SHP77 treated with DMSO at 0.1 percent for 48 hours (cell line): Measurements from ENCODE around the gene NEUROG1.

Experiments used
- DNase-seq: peaks from one replicate; lab custom pipeline; 2025; lab: John Stamatoyannopoulos, UW

NEUROG1 gene

DNA sequence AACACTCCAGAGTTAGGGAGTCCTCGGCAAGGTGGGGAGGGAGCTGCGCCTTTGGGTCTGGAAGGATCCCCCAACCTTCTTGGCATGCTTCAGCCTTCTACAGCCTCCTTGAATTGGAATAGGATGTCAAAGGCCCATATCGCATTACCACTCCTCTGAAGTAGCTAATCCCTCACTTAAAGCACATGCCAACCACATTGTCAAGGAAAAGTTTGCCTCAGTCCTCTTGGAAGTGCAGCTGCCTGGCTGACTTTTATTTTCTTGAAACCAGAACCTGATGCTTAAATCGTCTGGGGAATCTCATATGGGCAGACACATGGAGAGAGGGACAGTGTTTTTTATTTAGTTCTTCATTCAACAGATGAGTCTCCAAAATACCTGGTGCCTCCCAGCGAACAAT, 28.6 kb upstream of the NEUROG1 start:
- DNase-seq: no peak

GRCh38 chr5:135561266-135561665, 25.5 kb upstream of the NEUROG1 start:
- DNase-seq: no peak

DNA sequence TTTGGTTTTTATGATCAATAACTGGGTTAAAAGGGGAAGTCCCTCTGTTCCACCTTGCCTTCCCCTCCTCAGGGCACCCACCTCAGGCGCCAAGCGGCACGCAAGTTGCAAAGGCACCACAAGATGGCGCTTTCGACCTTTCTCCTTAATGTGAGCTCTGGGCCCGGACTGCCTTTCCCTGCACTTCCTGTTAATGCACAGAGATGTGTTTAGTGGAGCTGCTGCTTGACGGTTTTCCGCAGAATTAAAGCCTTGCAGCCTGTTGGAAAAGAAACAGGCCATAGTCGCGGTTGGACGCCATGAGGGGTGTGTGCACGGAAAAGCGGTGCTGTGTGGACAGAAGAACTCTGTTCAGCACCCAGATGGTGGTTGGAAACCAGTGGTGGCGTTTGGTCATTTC, 25.1 kb upstream of the NEUROG1 start:
- peak; percentile 25 for DNase-seq

- no peak for DNase-seq
Observed at GRCh38 chr5:135559354-135559753, 23.6 kb upstream of the NEUROG1 start.

- no peak for DNase-seq
Observed at GRCh38 chr5:135557076-135557838, 21.5 kb upstream of the NEUROG1 start.

DNA sequence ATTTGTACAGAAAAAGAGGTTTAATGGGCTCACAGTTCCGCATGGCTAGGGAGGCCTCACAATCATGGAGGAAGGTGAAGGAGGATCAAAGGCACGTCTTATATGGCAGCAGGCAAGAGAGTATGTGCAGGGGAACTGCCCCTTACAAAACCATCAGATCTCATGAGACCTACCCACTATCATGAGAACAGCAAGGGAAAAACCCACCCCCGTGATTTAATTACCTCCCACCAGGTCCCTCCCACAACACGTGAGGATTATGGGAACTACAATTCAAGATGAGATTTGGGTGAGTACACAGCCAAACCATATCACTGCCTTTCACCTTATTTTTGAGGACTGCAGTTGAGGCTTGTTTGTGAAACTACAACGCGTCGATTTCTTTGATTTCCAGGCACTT, 20.9 kb upstream of the NEUROG1 start:
- DNase-seq: no peak

GRCh38 chr5:135555530-135555929, 19.8 kb upstream of the NEUROG1 start:
- no peak for DNase-seq

- peak; percentile 8 for DNase-seq
Observed at GRCh38 chr5:135553688-135554462, 18.1 kb upstream of the NEUROG1 start.

DNA sequence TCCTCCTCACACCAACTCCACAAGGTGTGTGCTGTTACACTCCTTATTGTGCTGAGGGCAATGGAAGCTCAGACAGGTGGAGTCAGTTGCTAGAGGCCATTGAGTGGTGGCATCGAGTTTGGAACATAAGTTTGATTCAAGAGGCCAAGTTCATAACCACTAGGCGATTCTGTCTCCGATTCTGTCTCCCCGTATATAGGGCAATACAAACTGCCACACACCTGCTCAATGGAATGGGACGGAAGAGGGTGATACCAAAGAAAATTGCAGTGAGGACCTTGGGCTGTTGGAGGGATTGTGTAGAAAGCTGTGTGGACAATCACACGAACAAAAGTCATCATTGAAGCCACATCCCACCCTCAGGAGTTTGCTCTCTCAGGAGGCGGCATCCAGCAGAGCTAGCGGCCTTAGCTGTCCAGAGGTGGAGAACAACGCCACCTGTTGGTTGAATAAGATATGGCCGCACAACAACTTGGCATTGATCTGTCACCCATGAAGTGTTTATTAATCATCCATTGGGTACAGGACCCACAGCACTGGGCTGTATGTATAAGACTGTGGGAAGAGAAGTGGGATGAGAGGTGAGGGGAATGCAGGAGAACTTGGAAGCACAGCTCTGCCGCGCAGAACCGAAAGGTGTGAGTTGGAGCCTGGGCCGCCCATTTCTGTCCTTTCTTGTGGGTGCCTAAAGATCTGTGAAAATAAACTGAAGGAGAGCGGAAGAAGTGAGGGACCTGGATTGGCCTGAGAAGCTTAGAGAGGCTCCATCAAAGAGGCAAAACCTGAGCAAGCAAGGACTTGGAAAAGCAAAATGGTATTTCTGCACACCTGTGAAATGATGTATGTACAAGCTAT, 16.1 kb upstream of the NEUROG1 start:
- DNase-seq: peak; percentile 36

DNA sequence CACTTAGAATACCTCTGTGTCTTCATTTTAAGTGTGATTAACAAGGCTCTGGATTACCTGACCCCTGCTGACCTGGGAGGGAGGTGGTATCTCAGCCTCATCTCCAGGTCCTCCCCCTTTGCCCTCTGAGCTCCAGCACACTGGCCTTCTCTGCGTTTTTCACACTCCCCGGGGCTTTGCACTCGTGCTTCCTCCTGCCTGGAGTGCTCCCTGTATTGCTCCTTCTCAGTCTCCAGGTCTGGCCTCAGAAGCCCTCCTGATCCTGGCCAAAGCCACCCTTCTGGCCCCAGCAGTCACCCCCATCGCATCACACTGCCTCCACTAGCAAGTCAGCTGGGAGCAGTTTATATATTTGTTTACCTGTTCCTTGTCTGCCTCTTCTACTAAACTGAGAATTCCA, 13.6 kb upstream of the NEUROG1 start:
- DNase-seq: no peak

DNA sequence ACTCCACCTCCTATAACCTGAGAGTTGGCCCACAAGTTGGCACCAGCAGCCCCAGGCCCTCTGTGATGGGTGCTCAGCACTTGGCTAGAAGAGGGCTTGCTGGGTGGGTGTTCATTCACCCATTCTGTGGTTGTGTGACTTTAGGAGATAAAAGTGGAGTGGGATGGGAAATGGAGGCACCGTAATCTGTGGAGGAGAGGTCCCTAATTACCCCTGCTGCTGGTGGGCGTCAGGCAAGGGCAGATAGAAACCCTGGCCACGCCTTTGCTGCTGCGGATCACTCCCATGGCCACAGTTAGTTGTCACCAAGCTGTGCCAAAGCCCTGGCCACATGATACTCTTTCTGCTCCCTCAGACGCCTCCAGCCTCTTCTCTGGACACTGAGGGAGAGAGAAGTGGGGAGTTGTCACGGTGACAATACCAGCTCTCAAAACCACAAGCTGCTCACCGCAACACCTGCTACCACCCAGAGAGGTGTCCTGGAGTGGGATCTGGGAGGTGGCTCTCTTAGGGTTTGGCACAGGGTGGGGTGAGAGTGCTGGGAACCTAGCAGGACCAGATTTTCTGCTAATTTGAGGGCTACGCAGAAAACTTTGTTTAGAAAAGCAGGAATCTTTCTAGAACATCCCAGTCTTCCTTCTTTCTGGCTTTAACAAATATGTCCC, 12.0 kb upstream of the NEUROG1 start:
- DNase-seq: no peak

- DNase-seq: no peak
Observed at GRCh38 chr5:135546912-135547311, 11.1 kb upstream of the NEUROG1 start.

DNA sequence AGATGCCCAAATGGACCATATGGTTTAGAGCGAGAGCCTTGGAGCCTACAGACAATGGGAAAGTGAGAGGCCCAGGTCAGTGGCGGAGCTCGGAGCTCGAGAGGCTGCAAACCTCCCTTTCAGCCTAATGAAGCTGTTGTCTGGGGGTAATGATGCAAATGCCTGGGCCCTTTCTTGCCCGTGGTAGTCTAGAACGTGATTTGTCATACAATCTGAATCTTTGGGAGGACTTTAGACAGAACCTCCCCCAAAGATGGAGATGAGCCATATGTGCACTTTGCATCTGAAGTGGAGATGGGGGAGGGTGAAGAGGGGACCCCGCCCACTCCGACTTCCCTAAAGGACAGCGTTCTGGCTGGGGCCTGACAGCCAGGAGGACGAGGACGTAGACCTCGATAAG, 10.3 kb upstream of the NEUROG1 start:
- no peak for DNase-seq

GRCh38 chr5:135545099-135545498, 9.3 kb upstream of the NEUROG1 start:
- no peak for DNase-seq

- DNase-seq: no peak
Observed at GRCh38 chr5:135543485-135544304, 7.9 kb upstream of the NEUROG1 start.

DNA sequence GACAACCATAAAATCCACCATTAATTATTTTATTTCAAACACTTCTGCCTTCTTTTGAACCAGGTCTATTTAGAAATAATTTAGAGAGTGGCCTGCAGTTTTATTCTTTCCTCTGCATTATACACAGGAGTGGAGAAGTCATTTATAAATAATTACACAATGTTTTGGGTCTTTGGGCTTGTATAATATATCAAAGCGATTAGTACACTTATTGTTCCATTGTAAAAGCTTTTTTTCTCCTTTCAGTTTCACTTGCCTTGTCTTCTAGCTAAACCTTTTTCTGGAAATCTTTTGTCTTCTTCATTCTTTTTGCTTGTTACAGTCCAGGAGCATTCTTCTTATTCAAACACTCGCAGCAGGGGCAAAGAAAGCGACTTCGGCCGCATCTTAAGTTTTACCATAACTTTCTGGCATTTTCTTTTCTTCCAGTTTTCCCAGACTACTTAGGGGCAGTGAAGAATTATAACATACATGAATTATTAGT, 7.3 kb upstream of the NEUROG1 start:
- no peak for DNase-seq

GRCh38 chr5:135541807-135542502, 6.2 kb upstream of the NEUROG1 start:
- no peak for DNase-seq

DNA sequence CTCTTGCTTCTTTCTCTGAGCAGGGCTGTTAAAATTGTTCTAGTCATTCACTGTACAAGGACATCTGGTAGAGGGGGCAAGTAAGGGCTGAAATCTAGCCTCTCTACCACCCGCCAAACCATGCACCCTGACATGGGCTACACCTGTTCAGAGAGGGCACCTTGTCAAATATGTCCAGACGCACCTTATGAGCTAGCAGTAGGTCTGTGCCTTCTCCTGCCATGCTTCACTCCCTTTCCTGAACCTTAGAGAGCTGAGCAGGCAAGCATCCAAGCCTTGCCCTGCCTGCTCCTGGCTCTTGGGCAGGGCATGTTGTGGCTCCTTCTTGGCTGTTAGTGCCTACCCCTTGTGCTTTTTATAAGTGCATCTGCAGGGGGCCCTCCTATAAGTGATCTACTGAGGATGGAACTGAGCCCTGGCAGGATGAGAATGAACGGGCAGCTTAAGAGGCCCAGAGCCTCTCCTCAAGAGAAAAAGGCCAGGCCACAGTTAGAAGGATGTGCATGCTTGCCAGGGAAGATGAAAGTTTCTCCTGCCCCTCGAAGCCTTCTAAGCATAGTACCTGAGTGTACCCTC, 3.8 kb upstream of the NEUROG1 start:
- no peak for DNase-seq

DNA sequence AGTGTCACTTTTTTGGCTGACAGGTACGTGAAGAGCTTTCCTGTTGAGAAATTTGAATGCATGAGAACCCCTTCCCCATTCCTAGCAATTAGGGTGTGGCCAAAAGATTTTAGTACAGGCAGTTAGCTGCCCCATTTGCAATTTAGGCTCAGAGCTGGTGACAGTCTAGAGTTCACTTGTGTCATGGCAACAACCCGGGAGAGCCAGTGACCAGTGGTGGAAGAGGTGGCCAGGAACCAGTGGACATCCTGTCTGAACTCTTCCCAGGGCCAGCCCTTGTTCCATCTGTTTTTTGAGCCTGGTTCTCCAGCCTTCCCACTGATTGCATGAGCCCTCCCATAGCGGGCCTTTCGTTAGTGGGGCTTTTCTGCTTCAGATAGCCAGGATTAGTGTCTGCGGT, 2.5 kb upstream of the NEUROG1 start:
- DNase-seq: no peak

GRCh38 chr5:135537745-135538144, 2.0 kb upstream of the NEUROG1 start:
- DNase-seq: no peak
